ENCODE data around the gene DRG2.

Gene DRG2, protein sequence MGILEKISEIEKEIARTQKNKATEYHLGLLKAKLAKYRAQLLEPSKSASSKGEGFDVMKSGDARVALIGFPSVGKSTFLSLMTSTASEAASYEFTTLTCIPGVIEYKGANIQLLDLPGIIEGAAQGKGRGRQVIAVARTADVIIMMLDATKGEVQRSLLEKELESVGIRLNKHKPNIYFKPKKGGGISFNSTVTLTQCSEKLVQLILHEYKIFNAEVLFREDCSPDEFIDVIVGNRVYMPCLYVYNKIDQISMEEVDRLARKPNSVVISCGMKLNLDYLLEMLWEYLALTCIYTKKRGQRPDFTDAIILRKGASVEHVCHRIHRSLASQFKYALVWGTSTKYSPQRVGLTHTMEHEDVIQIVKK

GRCh38 chr17:18087610-18088491 is at the start of gene DRG2:
Gene DRG2, plus strand, starts transcription at chr17:18087948. Its CDS starts 76 bp downstream, at chr17:18088024.
- peak; percentile 77 for DNase-seq (ENCODE audit: low read depth)

GRCh38 chr17:18038149-18038850 is 49.4 kb upstream of the DRG2 start:
- no peak for DNase-seq (ENCODE audit: low read depth)

GRCh38 chr17:18038861-18039534 is 48.8 kb upstream of the DRG2 start, which contains the start of the genes ATPAF2 and GID4:
Gene ATPAF2, minus strand, starts transcription at chr17:18039168. Its CDS starts 155 bp downstream, at chr17:18039013.
Gene GID4, plus strand, starts transcription at chr17:18039408. Its CDS starts 57 bp downstream, at chr17:18039465.
- peak; percentile 100 for DNase-seq (ENCODE audit: low read depth)

DNA sequence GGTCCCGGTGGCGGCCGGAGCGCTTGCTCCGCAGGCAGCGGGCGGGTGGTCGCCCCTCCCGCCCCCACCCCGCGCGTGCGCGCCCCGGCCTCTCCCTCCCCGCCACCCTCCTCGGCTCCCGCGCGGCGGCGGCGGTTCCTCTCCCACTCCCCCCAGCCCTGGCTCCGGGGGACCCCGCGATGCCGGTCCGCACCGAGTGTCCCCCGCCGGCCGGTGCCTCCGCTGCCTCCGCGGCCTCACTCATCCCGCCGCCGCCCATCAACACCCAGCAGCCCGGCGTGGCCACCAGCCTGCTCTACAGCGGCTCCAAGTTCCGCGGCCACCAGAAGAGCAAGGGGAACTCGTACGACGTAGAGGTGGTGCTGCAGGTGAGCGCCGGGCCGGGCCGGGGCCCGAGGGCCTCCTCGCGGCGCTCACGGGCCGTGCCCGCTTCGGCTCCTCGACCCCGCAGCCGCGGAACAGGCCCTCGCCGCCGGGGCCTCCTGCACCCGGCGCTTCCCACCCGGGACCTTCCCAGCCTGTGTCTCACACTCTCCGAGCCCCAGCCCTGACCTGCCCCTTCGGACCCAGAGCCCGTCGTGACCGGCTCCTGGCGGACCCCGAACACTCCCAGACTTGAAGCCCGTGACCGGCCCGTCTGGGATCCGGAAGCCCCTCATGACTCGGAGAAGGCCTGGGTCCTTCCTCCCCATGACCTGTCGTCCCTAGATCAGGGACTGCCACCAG is 48.0 kb upstream of the DRG2 start:
- no peak for DNase-seq (ENCODE audit: low read depth)

DNA sequence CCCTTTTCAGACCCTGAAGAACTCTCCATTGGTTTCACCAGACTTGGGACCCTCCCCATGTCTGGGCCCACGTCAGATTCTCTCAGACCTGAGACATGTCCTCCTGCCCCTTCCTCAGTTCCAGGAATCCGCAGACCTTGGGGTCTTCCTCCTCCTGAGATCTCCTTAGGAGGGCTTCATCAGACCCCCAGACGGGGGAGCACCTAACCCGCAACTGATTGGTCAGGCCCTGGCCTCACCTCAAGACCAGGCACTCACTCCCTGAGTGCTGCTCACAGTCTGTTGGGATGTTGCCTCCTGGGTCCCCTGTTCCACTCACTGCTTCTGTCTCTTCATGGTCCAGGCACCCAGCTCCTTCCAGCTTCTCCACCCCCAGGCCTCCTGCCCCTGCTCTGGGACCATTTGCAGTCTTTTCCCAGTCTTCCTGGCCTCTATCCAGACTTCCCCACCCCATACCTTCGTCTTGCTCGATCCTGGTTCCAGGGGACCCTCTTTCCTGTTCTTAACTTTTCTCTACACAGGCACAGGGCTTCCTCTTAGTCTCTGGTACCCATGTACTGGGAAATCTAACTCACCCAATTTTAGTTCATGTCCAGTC is 47.4 kb upstream of the DRG2 start:
- DNase-seq (ENCODE audit: low read depth), result no peak

DNA sequence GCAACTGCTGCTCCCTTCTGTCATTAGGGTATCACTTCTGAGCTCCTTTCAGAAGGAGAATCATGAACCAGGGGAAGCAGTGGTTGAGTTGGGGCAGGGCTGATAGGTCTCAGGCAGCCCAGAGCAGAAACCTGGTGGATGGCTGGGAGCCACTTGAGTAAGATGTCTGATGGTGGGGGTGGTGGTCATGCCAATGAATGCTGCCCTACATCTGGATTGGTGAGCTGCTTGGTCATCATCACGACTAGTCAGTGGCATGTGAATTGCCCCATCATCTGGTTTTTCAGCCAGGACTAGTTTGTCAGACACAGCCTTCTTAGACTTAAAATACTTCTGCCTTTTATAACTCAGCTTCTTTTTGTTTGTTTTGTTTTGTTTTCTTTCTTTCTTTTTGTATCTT is 46.0 kb upstream of the DRG2 start:
- no peak for DNase-seq (ENCODE audit: low read depth)

DNA sequence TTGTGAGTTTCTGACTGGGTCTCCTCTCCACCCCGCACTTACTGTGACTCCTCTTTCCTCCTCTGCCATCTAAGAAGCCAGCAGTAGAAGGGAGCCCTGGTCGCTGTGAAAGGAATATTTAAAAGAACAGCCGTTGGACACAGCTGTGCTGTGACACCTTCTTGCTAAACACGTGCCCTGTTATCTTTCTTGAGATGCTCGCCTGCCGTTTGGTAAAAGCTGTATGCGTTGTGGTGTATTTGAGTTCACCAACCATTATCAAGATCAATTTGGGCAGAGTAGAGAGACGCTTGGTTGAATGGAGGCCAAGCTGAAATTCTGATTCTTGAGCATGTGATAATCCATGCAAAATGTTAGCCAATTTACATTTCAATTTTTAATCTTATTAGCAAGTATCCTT is 44.8 kb upstream of the DRG2 start:
- no peak for DNase-seq (ENCODE audit: low read depth)

- DNase-seq (ENCODE audit: low read depth), result no peak
Measured at GRCh38 chr17:18043491-18043890, 44.3 kb upstream of the DRG2 start.

DNA sequence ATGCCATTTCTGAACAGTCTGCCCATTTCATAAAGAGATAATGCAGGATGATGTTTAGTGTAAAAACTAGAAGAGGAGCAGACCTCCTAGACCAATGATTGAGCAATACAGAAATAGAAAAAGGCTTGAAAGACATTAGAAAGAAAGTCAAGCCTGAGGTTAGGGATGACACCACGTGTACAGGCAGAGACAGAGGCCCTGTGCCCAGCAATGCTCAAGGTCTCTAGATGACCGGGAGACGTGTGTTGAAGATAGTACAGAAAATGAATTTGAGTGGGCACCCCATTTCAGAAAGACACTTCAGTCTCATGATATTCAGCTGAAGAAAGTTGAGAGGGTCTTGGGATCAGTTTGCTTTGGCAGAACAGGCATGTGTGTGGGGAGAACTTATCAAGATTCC is 43.1 kb upstream of the DRG2 start:
- no peak for DNase-seq (ENCODE audit: low read depth)

DNA sequence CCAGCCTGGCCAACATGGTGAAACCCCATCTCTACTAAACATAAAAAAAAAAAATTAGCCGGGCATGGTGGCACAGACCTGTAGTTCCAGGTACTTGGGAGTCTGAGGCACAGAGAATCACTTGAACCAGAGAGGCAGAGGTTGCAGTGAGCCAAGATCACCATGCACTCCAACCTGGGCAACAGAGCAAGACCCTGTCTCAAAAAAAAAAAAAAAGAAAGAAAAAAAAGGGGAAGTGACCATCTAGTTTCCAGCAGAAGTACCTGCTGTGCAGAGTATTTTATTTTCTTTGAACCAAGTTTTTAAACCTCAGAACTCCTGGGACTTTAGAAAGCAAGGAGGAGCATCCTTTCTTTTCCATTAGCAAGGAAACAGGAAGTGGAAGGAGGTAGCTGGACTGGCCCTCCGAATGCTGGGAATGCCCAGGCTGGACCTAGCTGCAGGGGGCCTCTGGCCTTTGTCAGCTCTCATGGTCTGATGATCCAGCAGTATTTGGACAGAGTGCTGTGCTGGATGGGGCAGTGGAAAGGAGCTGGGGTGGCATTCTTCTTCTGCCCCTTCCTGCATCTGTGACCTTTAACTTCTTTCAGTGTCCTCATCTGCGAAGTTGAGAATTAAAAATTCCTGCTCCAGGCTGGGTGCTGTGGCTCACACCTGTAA is 41.9 kb upstream of the DRG2 start:
- DNase-seq (ENCODE audit: low read depth), result no peak

- no peak for DNase-seq (ENCODE audit: low read depth)
Measured at GRCh38 chr17:18055597-18055996, 32.2 kb upstream of the DRG2 start.

DNA sequence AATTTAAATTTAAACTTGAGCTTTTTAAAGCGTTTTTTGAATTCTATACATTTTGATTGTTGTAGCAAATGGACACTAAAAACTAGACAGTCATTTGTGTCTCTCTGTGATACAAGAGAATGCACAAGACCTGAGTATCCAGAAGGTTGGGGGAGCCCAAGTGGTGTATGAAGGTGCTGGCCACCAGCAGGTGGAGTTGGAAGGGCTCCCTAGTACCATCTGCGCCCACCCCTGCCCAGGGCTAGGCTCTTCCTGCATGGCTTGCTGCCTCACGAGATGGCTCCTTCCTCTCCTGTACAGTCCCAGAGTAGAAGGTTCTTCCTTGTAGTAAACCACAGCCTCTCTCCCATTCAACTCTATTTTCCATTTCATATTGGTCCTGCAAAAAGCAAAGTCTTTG is 31.5 kb upstream of the DRG2 start:
- DNase-seq (ENCODE audit: low read depth), result no peak

DNA sequence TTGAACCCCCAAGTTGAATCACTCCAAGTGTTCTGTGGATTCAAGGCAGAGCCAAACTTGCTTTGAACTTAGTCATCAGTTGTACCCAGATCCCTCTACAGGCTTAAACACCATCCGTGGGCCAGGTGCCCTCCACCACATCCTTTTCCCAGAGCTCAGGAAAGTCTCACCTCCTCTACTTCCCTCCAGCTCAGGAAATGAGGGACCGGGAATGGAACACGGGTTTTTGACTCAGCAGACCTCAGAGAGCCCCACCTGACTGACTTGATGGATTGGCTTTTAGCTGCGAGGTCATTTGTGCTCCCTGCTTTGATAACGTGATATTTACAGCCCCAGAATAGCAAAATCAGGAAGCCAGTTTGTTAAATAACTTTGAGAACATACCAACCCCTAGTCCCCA is 28.5 kb upstream of the DRG2 start:
- no peak for DNase-seq (ENCODE audit: low read depth)

DNA sequence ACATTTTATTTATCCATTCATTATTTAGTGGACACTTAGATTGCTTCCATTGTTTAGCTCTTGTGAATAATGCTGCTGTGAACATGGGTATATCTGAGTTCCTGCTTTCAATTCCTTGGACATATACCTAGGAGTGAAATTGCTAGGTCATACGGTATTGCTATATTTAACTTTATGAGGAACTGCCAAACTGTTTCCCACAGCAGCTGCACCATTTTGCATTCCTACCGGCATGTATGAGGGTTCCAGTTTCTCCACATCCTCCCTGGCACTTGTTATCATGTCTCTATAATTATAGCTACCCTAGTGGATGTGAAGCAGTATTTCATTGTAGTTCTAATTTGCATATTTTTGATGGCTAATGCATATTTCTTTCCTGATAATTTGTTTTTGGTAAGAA is 23.7 kb upstream of the DRG2 start:
- DNase-seq (ENCODE audit: low read depth), result no peak

DNA sequence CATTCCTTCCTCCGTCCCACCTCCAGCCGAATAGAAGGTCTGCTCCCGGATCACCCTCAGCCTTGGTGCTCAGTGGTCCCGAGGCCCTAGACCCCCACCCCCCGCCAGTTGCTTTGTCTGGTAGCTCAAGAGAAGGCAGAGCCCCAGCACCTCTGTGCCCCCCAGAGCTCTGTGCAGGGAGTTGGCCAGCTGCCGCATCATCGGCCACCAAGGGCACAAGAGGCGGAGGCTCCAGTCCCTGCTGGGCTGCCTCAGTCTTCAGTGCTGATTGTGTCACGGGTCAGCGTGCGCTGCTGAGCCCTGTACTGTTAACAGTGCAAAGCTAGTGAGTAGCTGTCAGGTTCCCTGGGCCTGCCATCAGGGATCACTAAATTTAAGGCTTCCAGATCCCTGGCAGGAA is 22.2 kb upstream of the DRG2 start:
- DNase-seq (ENCODE audit: low read depth), result no peak

- no peak for DNase-seq (ENCODE audit: low read depth)
Measured at GRCh38 chr17:18066866-18067265, 20.9 kb upstream of the DRG2 start.

- DNase-seq (ENCODE audit: low read depth), result no peak
Measured at GRCh38 chr17:18069101-18069500, 18.6 kb upstream of the DRG2 start.

- DNase-seq (ENCODE audit: low read depth), result no peak
Measured at GRCh38 chr17:18070861-18071340, 16.8 kb upstream of the DRG2 start.

DNA sequence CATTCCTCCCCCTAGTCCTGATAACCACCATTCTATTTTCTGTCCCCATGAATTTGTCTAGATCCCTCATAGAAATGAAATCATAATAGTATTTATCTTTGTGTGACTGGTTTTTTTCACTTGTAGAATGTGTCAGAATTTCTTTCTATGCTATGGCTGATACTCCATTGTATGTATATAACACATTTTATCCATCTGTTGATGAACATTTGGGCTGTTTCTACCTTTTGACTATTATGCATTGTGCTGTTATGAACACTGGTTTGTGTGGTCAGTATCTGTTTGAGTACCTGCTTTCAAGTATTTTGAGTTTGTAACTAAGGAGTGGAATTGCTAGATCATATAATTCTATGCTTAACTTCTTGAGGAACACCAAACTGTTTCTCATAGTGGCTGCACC is 16.0 kb upstream of the DRG2 start:
- no peak for DNase-seq (ENCODE audit: low read depth)
